Measurements from ENCODE around the gene ALPL. TPM values are rescaled to one million over a fixed set of nuclear protein-coding genes. Genes with fewer than 3 reads are reported as not detected.

The ALPL gene
- polyA plus RNA-seq, 1 donor from 2014 or later = 0.42 TPM

DNA sequence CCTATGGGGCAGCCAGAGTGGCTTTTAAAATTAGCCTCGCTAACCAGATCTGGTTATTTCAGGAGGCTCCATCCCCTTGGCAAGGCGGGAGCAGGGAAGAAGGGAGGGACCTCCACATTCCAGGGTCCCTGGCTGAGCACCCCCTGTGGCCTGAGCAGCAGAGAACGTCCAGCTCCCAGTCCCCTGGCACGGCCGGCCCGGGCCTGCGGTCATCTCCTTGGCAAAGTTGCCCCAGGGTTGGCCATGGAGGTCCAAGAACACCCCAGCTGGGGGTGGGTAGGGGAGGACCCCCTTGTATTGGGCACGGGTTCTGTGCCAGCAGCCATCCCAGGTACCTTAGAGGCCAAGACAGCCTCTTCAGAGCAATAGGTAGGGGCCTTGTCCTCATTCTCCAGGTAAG is 84.0 kb downstream of the ALPL start:
- Histone ChIP-seq H3K4me3 (ENCODE audit: low read length) (no peak overlapping the region), H3F3A (ENCODE audit: insufficient read depth, low read length, poor library complexity, severe bottlenecking) (no peaks in the 10 kb centered on the region), H3K4me2 (ENCODE audit: low read length) (no peak overlapping the region), H3K9me3 (ENCODE audit: low read length) (no peaks in the 10 kb centered on the region), H2AFZ (ENCODE audit: low read depth, low read length) (no peak overlapping the region), H3K27me3 (ENCODE audit: insufficient read depth, low read depth, low read length) (no peaks in the 10 kb centered on the region), H3K27ac (ENCODE audit: low read length) (no peak overlapping the region), H3K9ac (ENCODE audit: low read length) (no peak overlapping the region), H3K9me2 (ENCODE audit: insufficient read depth, low read length) (no peaks in the 10 kb centered on the region), H4K20me1 (ENCODE audit: insufficient read depth) (no peaks in the 10 kb centered on the region), H3K36me3 (ENCODE audit: insufficient read depth, low read length) (no peaks in the 10 kb centered on the region), H3K79me2 (replicated peaks; ENCODE audit: insufficient read depth, low read length) (no peaks in the 10 kb centered on the region)
- TF ChIP-seq MXI1 (conservative IDR thresholded peaks at IDR 0.05; ENCODE audit: poor library complexity, severe bottlenecking) (no peak), EP300 (conservative IDR thresholded peaks at IDR 0.05; ENCODE audit: poor library complexity, severe bottlenecking) (no peak), TAF1 (IDR thresholded peaks at IDR 0.05; ENCODE audit: low read depth) (no peak), POLR2AphosphoS5 (IDR thresholded peaks at IDR 0.05) (no peak), EZH2 (IDR thresholded peaks at IDR 0.05; ENCODE audit: borderline replicate concordance, insufficient read depth, low read length, poor library complexity, severe bottlenecking) (no peak), RAD21 (conservative IDR thresholded peaks at IDR 0.05) (no peak)
- TF ChIP-seq, protein P1, sequence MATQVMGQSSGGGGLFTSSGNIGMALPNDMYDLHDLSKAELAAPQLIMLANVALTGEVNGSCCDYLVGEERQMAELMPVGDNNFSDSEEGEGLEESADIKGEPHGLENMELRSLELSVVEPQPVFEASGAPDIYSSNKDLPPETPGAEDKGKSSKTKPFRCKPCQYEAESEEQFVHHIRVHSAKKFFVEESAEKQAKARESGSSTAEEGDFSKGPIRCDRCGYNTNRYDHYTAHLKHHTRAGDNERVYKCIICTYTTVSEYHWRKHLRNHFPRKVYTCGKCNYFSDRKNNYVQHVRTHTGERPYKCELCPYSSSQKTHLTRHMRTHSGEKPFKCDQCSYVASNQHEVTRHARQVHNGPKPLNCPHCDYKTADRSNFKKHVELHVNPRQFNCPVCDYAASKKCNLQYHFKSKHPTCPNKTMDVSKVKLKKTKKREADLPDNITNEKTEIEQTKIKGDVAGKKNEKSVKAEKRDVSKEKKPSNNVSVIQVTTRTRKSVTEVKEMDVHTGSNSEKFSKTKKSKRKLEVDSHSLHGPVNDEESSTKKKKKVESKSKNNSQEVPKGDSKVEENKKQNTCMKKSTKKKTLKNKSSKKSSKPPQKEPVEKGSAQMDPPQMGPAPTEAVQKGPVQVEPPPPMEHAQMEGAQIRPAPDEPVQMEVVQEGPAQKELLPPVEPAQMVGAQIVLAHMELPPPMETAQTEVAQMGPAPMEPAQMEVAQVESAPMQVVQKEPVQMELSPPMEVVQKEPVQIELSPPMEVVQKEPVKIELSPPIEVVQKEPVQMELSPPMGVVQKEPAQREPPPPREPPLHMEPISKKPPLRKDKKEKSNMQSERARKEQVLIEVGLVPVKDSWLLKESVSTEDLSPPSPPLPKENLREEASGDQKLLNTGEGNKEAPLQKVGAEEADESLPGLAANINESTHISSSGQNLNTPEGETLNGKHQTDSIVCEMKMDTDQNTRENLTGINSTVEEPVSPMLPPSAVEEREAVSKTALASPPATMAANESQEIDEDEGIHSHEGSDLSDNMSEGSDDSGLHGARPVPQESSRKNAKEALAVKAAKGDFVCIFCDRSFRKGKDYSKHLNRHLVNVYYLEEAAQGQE (IDR thresholded peaks at IDR 0.05; ENCODE audit: borderline replicate concordance) = no peak

DNA sequence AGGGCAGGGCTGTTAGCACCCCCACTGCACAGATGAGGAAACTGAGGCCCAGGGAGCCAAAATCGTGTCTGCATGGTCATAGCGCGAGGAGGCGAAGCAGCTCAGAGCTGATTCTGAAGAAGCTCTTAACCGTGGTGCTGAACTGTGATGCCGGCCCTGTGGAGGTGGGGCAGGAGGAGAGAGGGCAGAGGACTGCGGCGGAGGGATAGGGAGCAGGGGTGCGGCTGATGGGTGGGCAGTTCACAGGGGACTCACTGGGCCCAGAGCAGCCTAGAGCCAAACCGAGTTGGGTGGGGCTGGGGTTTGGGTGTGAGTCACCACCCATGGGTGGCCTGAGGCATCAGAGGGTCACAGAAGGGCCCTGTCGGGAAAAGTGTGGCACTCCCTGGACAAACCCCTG is 85.3 kb downstream of the ALPL start:
- no peaks in the 10 kb centered on the region for H4K20me1 ChIP-seq (ENCODE audit: insufficient read depth)
- no peak overlapping the region for H3K9ac ChIP-seq (ENCODE audit: low read length)
- TF ChIP-seq MXI1 (conservative IDR thresholded peaks at IDR 0.05; ENCODE audit: poor library complexity, severe bottlenecking) = no peak
- TF ChIP-seq, protein P1 (IDR thresholded peaks at IDR 0.05; ENCODE audit: borderline replicate concordance) = no peak
- no peak for TF ChIP-seq EP300 (conservative IDR thresholded peaks at IDR 0.05; ENCODE audit: poor library complexity, severe bottlenecking)
- no peak for TF ChIP-seq SMC3 (conservative IDR thresholded peaks at IDR 0.05; ENCODE audit: poor library complexity)
- TF ChIP-seq, protein P2, sequence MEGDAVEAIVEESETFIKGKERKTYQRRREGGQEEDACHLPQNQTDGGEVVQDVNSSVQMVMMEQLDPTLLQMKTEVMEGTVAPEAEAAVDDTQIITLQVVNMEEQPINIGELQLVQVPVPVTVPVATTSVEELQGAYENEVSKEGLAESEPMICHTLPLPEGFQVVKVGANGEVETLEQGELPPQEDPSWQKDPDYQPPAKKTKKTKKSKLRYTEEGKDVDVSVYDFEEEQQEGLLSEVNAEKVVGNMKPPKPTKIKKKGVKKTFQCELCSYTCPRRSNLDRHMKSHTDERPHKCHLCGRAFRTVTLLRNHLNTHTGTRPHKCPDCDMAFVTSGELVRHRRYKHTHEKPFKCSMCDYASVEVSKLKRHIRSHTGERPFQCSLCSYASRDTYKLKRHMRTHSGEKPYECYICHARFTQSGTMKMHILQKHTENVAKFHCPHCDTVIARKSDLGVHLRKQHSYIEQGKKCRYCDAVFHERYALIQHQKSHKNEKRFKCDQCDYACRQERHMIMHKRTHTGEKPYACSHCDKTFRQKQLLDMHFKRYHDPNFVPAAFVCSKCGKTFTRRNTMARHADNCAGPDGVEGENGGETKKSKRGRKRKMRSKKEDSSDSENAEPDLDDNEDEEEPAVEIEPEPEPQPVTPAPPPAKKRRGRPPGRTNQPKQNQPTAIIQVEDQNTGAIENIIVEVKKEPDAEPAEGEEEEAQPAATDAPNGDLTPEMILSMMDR (IDR thresholded peaks at IDR 0.05; ENCODE audit: poor library complexity, severe bottlenecking) = no peak
- TF ChIP-seq RAD21 (conservative IDR thresholded peaks at IDR 0.05) = no peak
- TF ChIP-seq EZH2 (IDR thresholded peaks at IDR 0.05; ENCODE audit: borderline replicate concordance, insufficient read depth, low read length, poor library complexity, severe bottlenecking) = no peak
- TF ChIP-seq TAF1 (IDR thresholded peaks at IDR 0.05; ENCODE audit: low read depth) = no peak
- no peak for TF ChIP-seq POLR2AphosphoS5 (IDR thresholded peaks at IDR 0.05)
- no peaks in the 10 kb centered on the region for H3K27me3 ChIP-seq (ENCODE audit: insufficient read depth, low read depth, low read length)
- no peaks in the 10 kb centered on the region for H3F3A ChIP-seq (ENCODE audit: insufficient read depth, low read length, poor library complexity, severe bottlenecking)
- H3K79me2 ChIP-seq (replicated peaks; ENCODE audit: insufficient read depth, low read length) = no peaks in the 10 kb centered on the region
- H3K9me3 ChIP-seq (ENCODE audit: low read length) = no peaks in the 10 kb centered on the region
- no peak overlapping the region for H3K4me2 ChIP-seq (ENCODE audit: low read length)
- no peak overlapping the region for H2AFZ ChIP-seq (ENCODE audit: low read depth, low read length)
- H3K9me2 ChIP-seq (ENCODE audit: insufficient read depth, low read length) = no peaks in the 10 kb centered on the region
- no peak overlapping the region for H3K4me3 ChIP-seq (ENCODE audit: low read length)
- no peaks in the 10 kb centered on the region for H3K36me3 ChIP-seq (ENCODE audit: insufficient read depth, low read length)
- H3K27ac ChIP-seq (ENCODE audit: low read length) = no peak overlapping the region

All from neural cell (in vitro differentiated cells).